ENCODE data around the gene NUDT19. TPM values are rescaled to one million over a fixed set of nuclear protein-coding genes. Genes with fewer than 3 reads are reported as not detected.

The NUDT19 gene
- total and polyA plus RNA-seq, 2 experiments from 2014 or later, result 2.4 to 3.9 TPM

DNA sequence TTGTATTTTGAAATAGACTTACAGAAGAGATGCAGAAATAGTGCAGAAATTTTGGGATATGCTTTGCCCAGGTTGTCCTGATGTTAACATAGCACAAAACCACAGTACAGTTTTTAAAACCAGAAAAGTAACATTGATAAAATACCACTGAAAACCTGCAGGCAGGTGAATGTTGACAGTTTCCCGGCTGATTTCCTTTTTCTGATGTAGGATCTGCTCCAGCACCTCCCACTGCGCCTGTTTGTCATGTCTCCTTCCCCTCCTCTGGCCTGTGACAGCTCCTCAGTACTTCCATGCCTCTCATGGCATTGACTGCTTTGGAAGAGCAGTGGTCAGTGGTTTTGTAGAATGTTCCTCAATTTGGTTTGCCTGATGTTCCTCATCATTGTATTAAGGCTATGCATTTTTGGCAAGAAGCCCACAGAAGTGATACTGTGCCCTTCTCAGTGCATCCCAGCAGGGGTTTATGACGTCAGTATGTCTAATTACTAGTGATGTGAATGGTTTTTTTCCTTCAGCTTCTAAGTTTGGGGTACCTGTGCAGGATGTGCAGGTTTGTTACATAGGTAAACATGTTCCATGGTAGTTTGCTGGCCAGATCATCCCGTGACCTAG lies 58.9 kb downstream of the NUDT19 start (continued):
- TF ChIP-seq, protein P1, sequence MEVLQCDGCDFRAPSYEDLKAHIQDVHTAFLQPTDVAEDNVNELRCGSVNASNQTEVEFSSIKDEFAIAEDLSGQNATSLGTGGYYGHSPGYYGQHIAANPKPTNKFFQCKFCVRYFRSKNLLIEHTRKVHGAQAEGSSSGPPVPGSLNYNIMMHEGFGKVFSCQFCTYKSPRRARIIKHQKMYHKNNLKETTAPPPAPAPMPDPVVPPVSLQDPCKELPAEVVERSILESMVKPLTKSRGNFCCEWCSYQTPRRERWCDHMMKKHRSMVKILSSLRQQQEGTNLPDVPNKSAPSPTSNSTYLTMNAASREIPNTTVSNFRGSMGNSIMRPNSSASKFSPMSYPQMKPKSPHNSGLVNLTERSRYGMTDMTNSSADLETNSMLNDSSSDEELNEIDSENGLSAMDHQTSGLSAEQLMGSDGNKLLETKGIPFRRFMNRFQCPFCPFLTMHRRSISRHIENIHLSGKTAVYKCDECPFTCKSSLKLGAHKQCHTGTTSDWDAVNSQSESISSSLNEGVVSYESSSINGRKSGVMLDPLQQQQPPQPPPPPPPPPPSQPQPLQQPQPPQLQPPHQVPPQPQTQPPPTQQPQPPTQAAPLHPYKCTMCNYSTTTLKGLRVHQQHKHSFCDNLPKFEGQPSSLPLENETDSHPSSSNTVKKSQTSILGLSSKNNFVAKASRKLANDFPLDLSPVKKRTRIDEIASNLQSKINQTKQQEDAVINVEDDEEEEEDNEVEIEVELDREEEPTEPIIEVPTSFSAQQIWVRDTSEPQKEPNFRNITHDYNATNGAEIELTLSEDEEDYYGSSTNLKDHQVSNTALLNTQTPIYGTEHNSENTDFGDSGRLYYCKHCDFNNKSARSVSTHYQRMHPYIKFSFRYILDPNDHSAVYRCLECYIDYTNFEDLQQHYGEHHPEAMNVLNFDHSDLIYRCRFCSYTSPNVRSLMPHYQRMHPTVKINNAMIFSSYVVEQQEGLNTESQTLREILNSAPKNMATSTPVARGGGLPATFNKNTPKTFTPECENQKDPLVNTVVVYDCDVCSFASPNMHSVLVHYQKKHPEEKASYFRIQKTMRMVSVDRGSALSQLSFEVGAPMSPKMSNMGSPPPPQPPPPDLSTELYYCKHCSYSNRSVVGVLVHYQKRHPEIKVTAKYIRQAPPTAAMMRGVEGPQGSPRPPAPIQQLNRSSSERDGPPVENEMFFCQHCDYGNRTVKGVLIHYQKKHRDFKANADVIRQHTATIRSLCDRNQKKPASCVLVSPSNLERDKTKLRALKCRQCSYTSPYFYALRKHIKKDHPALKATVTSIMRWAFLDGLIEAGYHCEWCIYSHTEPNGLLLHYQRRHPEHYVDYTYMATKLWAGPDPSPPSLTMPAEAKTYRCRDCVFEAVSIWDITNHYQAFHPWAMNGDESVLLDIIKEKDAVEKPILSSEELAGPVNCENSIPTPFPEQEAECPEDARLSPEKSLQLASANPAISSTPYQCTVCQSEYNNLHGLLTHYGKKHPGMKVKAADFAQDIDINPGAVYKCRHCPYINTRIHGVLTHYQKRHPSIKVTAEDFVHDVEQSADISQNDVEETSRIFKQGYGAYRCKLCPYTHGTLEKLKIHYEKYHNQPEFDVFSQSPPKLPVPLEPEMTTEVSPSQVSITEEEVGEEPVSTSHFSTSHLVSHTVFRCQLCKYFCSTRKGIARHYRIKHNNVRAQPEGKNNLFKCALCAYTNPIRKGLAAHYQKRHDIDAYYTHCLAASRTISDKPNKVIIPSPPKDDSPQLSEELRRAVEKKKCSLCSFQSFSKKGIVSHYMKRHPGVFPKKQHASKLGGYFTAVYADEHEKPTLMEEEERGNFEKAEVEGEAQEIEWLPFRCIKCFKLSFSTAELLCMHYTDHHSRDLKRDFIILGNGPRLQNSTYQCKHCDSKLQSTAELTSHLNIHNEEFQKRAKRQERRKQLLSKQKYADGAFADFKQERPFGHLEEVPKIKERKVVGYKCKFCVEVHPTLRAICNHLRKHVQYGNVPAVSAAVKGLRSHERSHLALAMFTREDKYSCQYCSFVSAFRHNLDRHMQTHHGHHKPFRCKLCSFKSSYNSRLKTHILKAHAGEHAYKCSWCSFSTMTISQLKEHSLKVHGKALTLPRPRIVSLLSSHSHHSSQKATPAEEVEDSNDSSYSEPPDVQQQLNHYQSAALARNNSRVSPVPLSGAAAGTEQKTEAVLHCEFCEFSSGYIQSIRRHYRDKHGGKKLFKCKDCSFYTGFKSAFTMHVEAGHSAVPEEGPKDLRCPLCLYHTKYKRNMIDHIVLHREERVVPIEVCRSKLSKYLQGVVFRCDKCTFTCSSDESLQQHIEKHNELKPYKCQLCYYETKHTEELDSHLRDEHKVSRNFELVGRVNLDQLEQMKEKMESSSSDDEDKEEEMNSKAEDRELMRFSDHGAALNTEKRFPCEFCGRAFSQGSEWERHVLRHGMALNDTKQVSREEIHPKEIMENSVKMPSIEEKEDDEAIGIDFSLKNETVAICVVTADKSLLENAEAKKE (CRISPR knock-in tag; IDR thresholded peaks at IDR 0.05), result no peak
- TF ChIP-seq, protein P2, sequence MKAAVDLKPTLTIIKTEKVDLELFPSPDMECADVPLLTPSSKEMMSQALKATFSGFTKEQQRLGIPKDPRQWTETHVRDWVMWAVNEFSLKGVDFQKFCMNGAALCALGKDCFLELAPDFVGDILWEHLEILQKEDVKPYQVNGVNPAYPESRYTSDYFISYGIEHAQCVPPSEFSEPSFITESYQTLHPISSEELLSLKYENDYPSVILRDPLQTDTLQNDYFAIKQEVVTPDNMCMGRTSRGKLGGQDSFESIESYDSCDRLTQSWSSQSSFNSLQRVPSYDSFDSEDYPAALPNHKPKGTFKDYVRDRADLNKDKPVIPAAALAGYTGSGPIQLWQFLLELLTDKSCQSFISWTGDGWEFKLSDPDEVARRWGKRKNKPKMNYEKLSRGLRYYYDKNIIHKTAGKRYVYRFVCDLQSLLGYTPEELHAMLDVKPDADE (IDR thresholded peaks at IDR 0.05), result no peak

DNA sequence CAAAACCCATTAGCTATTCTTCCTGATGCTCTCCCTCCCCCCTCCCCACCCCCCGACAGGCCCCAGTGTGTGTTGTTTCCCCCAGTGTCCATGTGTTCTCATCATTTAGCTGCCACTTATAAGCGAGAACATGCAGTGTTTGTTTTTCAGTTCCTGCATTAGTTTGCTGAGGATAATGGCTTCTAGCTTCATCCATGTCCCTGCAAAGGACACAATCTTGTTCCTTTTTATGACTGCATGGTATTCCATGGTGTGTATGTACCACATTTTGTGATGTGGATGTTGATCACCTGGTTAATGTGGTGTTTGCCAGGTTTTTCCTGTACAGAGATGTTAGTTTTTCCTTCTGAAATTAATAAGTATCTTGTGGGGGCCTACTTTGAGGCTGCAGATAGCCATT lies 59.4 kb downstream of the NUDT19 start:
- H3K4me2 ChIP-seq, result no peak overlapping the region
- no peak overlapping the region for H3K27ac ChIP-seq (ENCODE audit: low read depth)
- no peaks in the 10 kb centered on the region for H3K36me3 ChIP-seq (ENCODE audit: insufficient read depth)
- H4K20me1 ChIP-seq (replicated peaks; ENCODE audit: insufficient read depth), result no peaks in the 10 kb centered on the region
- Mint-ChIP-seq H3K4me1 (peaks cover 2% of the 10 kb centered on the region; the same call in 2 of the 3 replicates), H3K36me3 (ENCODE audit: low read depth) (no peaks in the 10 kb centered on the region), H3K4me3 (no peak overlapping the region), H3K27me3 (ENCODE audit: insufficient read depth, low read depth, poor library complexity) (peaks cover 5% of the 10 kb centered on the region), H3K27ac (no peak overlapping the region), H3K9me3 (no peaks in the 10 kb centered on the region)
- DNase-seq (ENCODE audit: low spot score), result no peak
- ATAC-seq, result no peak
- H3K4me3 ChIP-seq, result no peak overlapping the region
- no peaks in the 10 kb centered on the region for H3K27me3 ChIP-seq (ENCODE audit: insufficient read depth)
- no peaks in the 10 kb centered on the region for H3K4me1 ChIP-seq (ENCODE audit: insufficient read depth)
- H3F3A ChIP-seq (replicated peaks; ENCODE audit: low read depth), result no peaks in the 10 kb centered on the region
- H2AFZ ChIP-seq, result no peak overlapping the region
- H3K9me2 ChIP-seq (ENCODE audit: insufficient read depth), result 0 out of 2 replicates have a peak, but pooled peaks cover 3% of the 10 kb centered on the region
- no peaks in the 10 kb centered on the region for H3K79me2 ChIP-seq (replicated peaks; ENCODE audit: insufficient read depth)
- TF ChIP-seq EZH2phosphoT487 (IDR thresholded peaks at IDR 0.05; ENCODE audit: unreplicated experiment) (no peak), ZNF114 (CRISPR knock-in tag; IDR thresholded peaks at IDR 0.05) (no peak)
- TF ChIP-seq, protein P3, sequence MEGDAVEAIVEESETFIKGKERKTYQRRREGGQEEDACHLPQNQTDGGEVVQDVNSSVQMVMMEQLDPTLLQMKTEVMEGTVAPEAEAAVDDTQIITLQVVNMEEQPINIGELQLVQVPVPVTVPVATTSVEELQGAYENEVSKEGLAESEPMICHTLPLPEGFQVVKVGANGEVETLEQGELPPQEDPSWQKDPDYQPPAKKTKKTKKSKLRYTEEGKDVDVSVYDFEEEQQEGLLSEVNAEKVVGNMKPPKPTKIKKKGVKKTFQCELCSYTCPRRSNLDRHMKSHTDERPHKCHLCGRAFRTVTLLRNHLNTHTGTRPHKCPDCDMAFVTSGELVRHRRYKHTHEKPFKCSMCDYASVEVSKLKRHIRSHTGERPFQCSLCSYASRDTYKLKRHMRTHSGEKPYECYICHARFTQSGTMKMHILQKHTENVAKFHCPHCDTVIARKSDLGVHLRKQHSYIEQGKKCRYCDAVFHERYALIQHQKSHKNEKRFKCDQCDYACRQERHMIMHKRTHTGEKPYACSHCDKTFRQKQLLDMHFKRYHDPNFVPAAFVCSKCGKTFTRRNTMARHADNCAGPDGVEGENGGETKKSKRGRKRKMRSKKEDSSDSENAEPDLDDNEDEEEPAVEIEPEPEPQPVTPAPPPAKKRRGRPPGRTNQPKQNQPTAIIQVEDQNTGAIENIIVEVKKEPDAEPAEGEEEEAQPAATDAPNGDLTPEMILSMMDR (conservative IDR thresholded peaks at IDR 0.05; ENCODE audit: low read depth in 2 of 2), result no peak
- TF ChIP-seq, protein P1 (CRISPR knock-in tag; IDR thresholded peaks at IDR 0.05), result no peak

Data from GM23338 (cell line).